ENCODE results near the gene LHX8.

DNA sequence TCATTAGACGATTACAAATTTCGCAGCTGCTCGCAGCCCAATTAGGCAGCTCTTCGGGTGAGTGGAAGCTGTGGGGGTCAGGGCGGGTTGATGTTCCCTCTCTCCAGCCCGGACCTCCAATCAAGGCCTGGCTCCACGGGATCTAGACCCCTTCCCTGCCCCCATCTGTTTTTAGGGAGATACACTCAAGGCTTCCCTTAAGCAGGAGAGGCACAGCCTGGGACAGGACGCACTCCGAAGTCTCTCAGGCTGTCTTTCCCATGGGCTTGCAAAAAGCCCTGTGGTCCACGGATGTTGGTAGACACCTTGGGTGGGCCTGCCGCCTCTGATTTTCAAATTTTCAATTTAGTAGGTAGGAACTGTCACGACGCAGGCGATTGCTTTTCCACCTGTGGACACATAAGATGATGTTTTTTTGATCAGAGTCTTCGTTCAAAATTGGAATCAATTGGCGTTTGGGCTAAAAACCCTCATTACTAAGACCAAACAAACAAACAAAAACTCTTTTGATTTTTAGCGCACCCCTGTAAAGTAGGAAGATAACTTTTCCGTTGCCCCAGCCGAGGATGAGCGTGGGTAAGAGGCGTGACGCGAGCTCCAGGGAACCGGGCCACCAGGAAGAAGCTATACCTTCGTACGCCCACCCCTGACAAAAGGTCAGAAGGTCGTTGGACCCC, 2.5 kb upstream of the LHX8 start:
- TF ChIP-seq, protein P1, sequence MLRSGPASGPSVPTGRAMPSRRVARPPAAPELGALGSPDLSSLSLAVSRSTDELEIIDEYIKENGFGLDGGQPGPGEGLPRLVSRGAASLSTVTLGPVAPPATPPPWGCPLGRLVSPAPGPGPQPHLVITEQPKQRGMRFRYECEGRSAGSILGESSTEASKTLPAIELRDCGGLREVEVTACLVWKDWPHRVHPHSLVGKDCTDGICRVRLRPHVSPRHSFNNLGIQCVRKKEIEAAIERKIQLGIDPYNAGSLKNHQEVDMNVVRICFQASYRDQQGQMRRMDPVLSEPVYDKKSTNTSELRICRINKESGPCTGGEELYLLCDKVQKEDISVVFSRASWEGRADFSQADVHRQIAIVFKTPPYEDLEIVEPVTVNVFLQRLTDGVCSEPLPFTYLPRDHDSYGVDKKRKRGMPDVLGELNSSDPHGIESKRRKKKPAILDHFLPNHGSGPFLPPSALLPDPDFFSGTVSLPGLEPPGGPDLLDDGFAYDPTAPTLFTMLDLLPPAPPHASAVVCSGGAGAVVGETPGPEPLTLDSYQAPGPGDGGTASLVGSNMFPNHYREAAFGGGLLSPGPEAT (IDR thresholded peaks at IDR 0.05; ENCODE audit: low read depth): no peak
- TF ChIP-seq, protein P2, sequence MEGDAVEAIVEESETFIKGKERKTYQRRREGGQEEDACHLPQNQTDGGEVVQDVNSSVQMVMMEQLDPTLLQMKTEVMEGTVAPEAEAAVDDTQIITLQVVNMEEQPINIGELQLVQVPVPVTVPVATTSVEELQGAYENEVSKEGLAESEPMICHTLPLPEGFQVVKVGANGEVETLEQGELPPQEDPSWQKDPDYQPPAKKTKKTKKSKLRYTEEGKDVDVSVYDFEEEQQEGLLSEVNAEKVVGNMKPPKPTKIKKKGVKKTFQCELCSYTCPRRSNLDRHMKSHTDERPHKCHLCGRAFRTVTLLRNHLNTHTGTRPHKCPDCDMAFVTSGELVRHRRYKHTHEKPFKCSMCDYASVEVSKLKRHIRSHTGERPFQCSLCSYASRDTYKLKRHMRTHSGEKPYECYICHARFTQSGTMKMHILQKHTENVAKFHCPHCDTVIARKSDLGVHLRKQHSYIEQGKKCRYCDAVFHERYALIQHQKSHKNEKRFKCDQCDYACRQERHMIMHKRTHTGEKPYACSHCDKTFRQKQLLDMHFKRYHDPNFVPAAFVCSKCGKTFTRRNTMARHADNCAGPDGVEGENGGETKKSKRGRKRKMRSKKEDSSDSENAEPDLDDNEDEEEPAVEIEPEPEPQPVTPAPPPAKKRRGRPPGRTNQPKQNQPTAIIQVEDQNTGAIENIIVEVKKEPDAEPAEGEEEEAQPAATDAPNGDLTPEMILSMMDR (IDR thresholded peaks at IDR 0.05 in 2 of 3, conservative IDR thresholded peaks at IDR 0.05 in 1 of 3; ENCODE audit: control insufficient read depth in 2 of 3, extremely low read depth in 1 of 3, insufficient read depth in 1 of 3, low read depth in 3 of 3, low read length in 3 of 3): no peak
- TF ChIP-seq CREB1 (IDR thresholded peaks at IDR 0.05; ENCODE audit: low read depth): no peak
- TF ChIP-seq POLR2A (IDR thresholded peaks at IDR 0.05; ENCODE audit: low read depth, low read length): no peak
- TF ChIP-seq POLR2AphosphoS5 (IDR thresholded peaks at IDR 0.05; ENCODE audit: low read length): no peak
- TF ChIP-seq MXI1 (IDR thresholded peaks at IDR 0.05; ENCODE audit: low read depth, low read length): no peak
- no peak for TF ChIP-seq CBX5 (IDR thresholded peaks at IDR 0.05; ENCODE audit: low read depth)
- TF ChIP-seq EP300 (IDR thresholded peaks at IDR 0.05; ENCODE audit: borderline replicate concordance in 1 of 2, control insufficient read depth in 1 of 2, low read depth in 2 of 2, low read length in 2 of 2): no peak
- no peak for TF ChIP-seq KAT2A (conservative IDR thresholded peaks at IDR 0.05; ENCODE audit: control insufficient read depth, low read depth, low read length)
- no peak for TF ChIP-seq JUND (IDR thresholded peaks at IDR 0.05; ENCODE audit: low read depth, low read length)
